Urothelium cell line (cell line): Measurements from ENCODE around the gene ZNHIT2.
A peak's percentile ranks its signal among the peaks of the same experiment; 100 is the strongest.

Experiments
- DNase-seq: peaks from one replicate; pipeline ENCODE4 v3.0.0; 2011; ENCODE audit warnings: low spot score, mixed read lengths
- FAIRE-seq: peaks from 2 replicates; lab custom pipeline; 2011; peaks lifted over from hg19 to GRCh38; lab: Jason Lieb, UNC

The ZNHIT2 gene

DNA sequence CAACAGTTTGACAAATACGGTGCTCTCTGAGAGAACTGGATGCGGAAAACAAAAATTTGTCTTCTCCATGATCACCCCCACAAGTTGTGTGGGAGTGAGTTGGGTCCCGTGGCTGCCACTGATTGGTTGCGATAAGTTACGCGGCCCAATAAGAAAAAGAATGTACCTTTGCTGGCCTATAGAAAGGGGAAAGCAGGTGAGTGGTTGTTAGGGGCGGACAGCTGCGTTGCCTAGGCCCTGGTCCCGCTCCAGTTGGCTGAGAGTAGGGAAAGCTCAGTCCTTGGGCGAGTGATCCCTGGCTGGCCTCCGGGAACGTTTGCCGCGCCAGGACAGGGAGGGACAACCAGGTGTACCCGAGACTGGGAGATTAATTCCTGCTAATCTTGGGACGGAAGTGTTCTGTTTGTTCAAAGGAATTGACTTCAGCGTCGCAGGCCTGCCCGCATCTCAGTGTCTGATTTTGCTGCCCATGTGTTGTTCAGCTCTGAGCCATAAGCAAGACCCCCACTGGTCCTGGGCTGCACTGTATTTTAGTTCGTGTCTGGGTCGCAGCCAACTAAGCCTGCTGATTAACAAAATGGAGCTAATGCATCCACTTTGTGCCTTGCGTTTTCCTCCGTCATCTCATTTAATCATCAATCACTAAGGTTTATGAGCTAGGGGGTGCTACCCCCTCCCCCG lies 17.6 kb upstream of the ZNHIT2 start:
- FAIRE-seq: no peak
- DNase-seq: peak; percentile 95

DNA sequence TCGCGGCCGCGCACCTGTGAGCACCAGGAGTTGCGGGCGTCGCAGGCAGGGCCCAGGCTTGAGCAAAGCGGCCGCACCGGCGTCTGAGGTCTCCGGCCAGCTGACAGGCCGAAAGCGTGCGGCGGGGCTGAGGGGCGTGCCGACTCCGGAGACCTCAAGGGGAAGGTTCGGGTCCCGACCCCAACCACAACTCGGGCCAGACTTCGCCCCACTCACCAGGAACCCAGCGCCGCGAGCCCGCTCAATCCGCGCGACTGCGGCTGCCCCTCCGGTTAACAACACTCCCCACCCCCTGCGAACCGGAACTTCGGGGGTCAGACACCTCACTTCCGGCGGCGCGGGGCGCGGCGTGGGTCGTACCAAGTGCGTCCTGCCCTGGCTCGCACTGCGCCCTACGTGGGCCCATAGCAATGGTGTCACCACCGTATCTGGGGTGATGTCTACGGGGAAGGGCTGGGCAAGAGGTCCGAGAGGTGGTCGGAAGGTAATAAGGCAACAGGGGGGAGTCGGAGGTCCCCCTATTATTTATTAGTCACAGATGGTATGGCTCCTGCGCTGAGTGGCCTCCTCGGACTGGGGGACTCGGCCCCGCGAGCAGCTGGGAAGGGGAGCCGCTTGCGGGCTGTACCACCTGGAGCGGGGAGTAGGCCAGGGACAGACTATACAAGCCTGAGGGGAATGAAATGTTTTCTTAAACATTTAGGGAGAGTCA lies 16.9 kb upstream of the ZNHIT2 start, which contains the start of gene SYVN1:
Gene SYVN1, minus strand, starts transcription at position 280 of the 712 bp plus-strand sequence. CDS start 918 bp downstream, outside the sequence.
- FAIRE-seq: peak; percentile 98
- peak; percentile 91 for DNase-seq

DNA sequence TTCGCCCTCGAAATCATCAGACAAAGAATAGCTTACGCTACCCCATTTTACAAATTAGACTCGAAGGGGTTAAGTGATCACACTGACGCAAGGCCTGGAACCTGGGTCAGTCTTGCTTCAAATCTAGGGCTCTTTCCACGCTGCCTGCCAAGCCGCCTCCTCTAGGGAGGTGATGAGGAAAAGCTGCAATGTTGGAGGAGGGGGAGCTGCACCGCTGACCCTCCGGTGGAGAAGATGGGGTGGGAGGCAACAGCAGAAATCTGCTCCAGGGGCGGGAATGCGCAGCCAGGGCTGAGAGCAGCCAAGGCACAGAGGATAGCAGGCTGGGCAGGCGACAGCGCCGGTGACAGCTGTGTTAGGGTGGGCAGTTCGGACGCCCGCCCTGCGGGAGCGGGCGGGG lies 16.2 kb upstream of the ZNHIT2 start:
- no peak for DNase-seq

DNA sequence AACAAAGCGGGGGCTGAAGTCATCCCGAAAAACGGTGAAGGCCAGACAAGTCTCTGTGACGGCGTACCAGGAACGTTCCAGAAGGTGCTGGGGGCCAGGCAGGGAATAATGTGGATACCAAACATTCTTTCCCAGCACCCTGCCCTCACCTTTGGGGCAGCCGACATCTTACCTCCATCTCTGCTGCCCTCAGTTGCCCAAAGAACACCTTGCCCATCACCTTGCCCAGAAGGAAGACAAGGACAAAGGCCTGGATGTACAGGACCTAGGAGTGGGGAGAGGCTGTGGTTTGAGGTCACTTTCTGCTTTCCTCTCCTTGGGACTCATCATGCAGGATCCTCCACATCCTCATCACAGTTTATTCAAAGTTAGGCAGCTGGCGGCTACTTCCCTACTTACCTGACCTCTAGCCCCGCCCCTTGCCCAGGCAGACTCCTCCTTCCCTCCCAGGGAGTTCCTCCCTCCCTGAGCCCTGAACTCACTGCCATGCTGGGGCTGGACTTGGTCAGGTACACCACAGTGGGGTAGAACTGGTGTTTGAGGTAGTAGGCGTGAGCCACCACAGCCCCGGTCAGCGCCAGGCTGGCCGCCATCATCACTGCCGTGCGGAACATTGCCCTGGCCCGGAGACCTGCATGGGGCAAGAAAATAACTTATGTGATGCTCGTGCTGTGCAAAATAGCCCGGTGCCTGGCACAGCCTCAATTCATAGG lies 15.6 kb upstream of the ZNHIT2 start:
- DNase-seq: peak; percentile 61
- FAIRE-seq: no peak

More for the DNA sequence above, 16.2 kb upstream of the ZNHIT2 start:
- no peak for FAIRE-seq

DNA sequence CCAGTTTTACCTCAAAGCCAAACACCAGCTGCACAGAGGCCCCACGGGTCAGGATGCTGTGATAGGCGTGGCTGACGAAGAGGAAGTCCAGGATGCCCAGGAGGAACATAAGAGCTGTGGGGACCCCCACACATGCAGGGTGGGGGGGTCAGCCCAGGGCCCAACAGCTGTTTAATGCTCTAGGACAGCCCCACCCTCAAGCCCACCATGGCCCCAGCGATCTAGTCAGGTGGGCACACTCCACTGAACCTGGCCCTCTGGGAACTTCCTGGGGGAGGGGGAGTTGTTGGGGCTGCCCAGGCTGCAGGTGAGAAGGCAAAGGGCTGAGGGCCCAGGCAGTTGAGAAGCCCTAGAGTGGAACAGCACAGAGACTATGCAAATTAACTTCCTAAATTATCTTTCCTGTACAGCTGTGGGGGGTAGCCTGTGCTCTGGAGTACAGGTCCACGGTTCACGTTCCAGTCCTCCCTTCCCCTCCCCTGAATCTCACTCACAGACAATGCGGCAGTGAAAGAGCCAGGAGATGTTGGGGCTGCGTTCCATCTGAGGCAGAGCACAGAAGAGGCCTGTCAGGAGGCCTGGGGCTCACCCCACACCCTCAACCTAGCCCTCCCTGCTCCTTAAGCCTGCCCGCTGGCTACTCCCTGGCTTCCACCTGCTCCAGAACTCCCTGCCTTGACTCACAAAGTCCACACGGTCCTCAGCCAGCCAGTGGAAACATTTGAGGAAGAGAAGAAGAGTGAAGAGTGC lies 14.9 kb upstream of the ZNHIT2 start:
- FAIRE-seq (no peak), DNase-seq (no peak)

DNA sequence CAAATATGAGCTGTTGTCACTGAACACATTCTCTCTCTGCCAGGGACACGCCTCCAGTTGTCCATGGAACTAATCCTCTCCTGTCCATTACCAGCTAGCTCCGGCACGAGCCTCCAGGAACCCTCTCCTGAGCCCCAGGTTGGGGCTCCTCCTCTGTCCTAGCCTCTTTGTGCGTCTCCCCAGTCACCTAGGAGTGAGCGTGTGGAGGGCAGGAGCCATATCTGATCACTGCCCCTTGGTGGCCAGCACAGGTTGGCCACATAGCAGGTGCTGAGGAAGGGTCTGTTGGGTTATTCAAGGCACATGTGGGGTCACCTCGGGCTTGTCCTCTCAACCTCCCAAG lies 14.4 kb upstream of the ZNHIT2 start:
- no peak for FAIRE-seq
- DNase-seq: no peak

DNA sequence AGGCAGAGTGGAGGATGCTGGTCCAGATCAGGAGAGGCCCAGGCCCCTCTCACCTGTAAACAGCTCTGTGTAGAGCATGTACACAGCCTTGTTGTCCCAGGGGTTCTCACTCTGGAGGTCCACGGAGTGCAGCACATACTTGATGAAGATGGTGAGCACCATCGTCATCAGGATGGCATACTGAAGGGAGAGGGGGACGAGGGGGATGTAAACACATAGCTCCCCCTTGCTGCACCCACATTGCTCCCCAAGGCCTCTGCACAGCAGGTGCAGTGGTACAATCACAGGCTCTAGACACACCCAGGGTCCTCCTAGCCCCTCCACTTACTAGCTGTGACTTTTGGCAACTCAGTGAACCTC lies 13.9 kb upstream of the ZNHIT2 start:
- no peak for DNase-seq
- FAIRE-seq: no peak

DNA sequence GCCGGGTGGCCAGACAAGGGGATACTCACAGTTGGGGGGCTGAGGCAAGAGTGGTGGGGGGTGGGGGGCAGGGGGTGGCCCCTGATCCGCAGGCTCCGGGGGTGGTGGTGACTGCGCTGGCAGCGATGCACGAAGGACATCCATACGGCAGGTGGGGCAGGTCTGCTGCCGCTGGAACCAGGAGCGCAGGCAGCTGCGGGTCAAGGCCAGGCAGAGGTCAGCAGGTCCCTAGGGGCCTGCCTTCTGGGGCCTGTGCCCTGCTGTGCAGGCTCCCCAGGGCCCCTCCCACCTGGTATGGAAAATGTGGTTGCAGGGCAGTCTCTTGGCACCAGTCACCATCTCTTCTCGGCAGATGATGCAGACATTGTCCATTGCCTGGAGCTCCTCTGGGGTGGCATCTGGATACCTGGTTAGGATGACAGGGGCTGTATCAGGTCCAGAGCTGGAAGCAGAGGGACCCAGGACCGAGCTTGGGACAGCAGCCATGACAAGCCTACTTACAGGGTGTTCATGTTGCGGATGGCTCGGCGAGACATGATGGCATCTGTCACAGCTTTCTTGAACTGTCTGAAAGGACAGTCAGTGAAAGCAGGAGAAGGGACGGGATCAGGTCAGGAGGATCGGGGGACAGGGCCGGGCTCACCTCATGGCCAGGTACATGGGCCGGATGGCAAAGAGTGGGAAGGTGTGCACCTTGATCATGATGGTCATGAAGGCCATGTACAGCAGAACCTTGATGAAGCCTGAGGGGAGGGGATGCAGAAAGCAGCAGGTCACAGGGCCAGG lies 13.3 kb upstream of the ZNHIT2 start:
- no peak for FAIRE-seq

DNA sequence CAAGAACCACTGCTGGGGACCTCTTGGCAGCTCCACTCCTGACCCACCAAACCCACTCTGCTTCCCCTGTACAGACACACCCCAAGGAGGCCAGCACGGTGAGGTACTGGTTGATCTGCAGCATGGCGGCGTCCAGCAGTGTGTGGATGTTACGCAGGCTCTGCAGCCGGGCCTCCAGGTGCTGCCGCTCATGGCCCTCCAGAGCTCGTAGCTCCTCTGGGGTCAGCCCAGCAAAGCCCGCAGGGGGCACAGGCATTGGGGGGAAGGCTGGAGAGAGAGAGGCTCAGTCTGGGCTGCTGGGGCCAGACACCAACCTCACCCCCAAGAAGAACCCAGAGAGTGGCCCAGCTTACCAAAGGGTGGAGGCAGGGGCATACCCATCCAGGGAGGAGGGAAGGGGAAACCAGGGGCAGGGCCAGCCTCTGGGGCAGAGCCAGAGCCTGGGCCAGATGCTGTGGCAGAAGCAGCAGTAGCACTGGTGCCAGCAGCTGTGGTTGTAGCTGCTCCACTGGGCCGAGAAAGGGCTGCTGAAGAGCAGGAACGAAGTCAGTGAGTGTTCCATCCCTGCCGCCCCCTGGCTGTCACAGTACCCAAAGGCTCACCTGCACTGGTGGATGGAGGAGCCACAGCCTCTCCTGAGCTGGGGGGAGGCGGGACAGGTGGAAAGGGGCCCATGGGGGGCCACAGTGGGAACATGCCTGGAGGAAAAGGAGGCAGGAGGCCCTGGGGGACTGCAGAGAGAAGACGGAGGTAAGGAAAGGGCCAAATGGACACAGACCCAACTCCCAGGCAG lies 12.3 kb upstream of the ZNHIT2 start:
- no peak for FAIRE-seq
- DNase-seq: no peak

More for the DNA sequence above, 13.3 kb upstream of the ZNHIT2 start:
- DNase-seq: no peak

DNA sequence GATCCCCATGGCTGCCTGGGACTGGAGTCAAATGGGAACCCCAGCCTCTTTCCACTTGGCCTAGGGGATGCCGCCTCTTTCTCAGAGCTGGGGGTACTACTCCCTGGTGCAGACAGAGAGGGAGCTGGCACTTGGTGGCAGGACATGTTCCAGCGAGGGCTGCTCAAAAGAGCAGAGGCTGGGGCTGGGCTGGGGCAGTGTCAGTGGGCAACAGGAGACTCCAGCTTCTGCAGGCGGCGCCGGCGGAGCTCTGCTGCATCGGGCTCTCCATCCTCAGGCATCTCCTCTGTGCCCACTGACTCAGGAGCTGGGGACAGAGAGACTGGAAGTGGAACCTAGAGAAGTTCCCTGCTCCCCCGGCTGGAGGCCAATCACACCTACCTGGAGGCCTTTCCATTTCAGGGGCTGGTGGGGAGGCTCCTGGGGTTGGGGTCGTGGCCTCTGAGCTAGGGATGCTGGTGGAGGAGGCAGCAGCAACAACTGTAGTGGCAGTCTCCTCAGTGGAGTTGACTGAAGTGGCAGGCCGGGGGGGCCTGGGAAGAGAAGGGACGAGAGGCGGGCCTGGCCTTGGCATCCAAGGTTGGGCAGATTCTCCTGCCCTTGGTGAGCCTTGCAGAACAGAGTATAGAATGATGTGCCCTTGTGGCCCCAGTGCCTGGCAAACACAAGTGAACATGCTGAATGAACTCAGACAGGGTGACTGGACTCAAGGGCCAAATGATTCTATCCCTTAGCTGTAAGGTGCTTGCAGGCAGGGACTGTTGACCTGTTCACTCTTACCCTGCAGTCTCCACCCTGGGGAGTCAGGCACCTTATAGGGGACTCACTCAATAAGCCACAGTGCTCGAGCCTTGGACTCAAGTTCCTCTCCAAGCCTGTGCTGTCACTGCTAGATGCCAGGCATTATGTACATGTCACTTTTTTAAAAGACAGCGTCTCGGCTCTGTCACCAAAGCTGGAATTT lies 11.0 kb upstream of the ZNHIT2 start:
- DNase-seq (no peak), FAIRE-seq (no peak)

DNA sequence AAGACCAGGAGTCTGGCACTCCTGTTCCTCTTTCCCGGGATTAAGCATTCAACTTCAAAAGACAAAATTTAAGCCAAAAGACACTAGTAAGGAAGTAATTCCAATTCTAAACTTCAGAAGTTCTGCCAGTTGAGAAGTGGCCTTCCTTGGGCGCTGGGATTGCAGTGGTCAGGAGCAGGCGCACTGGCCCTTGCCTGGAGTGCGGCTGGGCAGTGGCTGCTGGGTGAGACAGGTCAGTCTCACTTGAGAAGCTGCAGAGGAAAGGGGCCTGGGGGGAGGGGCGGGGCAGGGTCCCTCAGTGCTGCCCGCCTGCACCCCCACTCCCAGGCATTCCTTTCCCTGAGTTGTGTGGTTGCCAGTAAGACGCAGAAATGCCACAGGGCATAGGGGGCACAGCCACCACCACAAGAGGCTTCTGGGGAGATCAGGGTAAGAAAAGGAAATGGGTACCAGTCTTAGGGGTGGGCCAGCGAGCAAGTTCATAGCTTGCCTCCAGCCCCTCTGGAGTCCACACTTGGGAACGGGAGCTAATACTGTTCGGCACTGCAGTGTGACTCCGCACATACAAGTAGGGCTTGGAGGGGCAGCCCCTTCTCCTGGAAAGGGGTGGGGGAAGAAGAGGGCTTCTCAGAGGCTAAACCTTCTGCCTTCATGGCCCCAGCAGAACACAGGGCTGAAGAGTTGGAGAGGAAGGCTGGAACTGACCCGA lies 10.1 kb upstream of the ZNHIT2 start:
- DNase-seq: no peak
- FAIRE-seq: no peak

DNA sequence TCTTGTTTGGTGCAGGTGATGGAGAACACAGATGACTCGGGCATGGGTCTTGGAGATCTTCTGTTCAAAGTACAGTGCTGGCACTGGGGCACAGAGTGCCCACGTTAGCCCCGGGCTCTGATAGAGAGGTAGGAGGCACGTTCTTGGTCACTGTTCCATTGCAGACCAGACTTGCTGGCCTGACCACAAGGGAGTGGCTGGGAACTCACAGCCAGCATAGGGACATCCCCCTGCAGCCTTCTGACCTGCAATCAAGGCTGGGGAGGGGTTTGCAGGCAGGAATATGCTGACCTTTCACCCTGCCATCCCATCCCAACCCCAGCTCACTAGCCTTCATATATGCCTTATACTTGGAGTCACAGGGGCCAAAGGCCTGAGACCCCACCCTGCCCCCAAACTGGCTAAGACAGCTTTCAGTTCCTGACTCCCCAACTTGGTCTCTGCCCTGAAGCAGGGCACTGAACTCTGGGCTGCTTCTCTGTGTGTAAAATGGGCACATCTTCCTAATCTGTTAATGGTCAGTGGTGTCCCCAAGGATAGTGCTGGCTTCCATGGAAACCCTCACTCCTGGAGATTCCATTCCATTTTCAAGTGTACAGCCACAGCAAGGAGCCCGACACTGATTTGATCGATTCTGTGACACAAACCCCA lies 9.2 kb upstream of the ZNHIT2 start:
- FAIRE-seq (no peak), DNase-seq (no peak)

DNA sequence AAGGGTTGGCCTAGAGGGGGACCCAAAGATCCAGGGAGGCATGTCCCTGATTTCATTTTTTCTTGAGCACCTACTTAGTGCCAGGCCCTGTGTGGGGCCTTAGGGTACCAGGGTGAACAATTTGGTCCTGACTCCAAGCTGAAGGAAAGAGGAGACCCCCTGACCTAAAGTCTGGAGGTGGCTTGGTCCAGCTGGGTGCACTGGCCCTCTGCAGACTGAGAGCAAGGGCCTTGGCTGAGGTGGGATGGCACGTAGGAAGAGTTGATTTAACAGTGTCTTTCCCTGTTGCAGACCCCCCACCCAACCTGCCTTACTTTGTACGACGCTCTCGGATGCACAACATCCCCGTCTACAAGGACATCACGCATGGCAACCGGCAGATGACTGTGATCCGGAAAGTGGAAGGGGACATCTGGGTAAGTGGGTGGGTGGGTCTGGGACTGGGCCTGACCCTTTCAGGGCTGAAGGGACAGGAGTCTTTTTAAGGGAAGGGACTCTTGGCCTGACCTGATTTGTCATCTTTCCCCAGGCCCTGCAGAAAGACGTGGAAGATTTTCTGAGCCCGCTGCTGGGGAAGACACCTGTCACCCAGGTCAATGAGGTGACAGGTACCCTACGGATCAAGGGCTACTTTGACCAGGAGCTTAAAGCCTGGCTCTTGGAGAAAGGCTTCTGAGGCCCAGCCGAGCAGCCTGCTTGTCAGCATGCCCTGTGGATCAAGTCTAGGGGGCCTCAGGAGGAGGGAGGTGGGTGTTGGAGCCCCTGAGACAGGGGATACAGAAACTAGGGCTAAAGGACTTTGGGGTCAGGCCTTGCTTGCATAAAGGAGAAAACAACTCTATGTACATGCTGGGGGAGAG lies 7.9 kb upstream of the ZNHIT2 start:
- DNase-seq (no peak), FAIRE-seq (no peak)

DNA sequence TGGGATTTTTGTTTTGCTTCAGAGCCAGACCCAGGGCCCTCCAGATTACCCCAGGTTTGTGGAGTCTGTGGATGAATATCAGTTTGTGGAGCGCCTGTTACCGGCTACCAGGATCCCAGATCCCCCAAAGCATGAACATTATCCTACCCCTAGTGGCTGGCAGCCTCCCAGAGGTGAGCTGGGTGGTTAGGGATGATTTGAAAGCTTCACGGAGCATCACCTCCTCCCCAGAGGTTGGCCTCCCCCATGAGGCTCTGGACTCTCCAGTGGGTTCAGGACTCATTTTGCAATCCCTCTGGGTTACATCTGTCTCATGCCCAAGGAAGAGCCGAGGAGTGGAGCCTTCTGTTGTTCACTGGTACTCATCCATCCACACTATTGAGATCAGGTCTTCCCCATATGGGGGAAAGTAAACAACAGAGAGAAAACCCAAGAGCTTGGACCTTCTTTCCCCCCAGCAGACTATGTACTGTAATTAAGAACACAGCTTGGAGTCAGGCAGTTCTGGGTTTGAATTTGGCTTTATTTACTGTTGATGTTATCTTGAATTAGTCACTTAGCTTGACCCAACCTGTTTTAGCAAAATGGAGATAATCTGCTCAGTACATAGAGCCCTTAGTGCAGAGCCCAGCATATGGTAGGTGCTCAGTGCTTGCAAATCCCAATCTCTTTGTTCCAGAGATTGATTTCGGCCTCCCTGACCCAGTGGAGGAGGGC lies 7.1 kb upstream of the ZNHIT2 start:
- FAIRE-seq: no peak

DNA sequence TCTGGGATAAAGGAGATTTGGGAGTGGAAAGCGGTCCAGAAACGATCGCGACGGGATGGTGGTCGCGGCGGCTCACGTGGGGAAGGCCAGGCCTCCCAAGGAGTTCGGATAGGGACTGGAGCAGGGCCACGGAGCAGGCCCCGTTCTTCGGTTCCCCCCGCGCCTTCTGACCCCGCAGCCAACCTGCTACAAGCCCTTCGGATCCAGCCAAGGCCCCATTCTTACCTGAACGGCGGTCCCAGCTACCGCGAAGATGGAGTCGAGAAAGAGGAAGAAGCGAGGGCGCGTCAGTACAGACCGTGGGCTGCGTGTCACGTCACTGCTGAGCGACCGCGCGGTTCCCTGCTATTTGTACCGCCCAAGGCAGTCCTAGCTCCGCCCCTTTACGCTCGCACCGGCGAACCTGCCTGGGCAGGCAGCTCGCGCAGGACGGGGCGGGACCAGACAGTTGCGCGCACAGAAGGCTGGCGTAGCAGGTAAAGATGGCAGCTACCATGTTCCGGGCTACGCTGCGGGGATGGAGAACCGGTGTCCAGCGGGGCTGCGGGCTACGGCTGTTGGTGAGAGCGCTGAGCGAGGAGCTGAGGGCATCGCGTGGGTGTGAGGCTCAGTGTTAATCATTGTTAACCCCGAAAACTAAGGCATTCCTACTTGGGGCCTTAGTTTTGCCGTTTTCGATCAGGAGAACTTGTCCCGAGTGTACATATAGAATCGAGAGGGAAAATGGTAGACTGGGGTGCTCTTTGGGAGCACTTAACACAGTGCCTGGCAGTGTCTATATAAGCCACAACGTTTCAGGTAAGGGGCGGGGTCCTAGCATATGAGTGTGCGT lies 4.6 kb upstream of the ZNHIT2 start, which contains the start of the genes FAU and MRPL49:
Gene FAU, minus strand, starts transcription at position 270 of the 832 bp plus-strand sequence. CDS start 321 bp downstream, outside the sequence.
Gene MRPL49, plus strand, starts transcription at position 457 of the 832 bp plus-strand sequence. Its CDS starts 26 bp downstream, at position 483.
- FAIRE-seq (peak; percentile 94), DNase-seq (peak; percentile 98)

More for the DNA sequence above, 7.1 kb upstream of the ZNHIT2 start:
- DNase-seq: no peak
